ENCODE measurements around the gene C3. TPM values are rescaled to one million over a fixed set of nuclear protein-coding genes. Genes with fewer than 3 reads are reported as not detected.

Gene C3
- total and polyA plus RNA-seq, 7 donors, result 37.7 to 120 (median 88.4) TPM

DNA sequence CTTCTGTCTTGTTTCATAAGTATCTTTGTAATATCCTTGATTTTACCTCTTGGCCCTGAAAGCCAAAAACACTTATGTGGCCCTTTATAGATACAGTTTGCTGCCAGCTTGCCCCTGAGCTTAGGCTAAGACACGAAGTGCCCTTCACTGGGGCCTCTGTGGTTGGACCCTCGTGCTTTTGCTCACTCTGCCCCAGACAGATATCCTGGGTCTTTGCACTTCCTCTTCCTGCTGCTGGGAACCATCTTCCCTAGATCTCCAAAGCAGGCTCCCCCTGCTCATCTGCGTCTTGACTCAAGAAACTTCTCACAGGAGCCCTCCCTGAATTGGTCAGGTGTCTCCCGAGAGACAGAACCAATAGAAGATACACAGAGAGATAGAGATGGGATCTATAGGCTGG is 48.5 kb downstream of the C3 start:
- no peaks in the 10 kb centered on the region for H3K36me3 ChIP-seq (ENCODE audit: insufficient read depth in 1 of 2, low read depth in 1 of 2)
- peaks cover 0 to 5% (median 3%) of the 10 kb centered on the region in 3 donors for H3K27me3 ChIP-seq (ENCODE audit: insufficient read depth in 3 of 3, low read length in 2 of 3)
- no peak overlapping the region for H3K4me3 ChIP-seq
- H3K4me1 ChIP-seq, result no peaks in the 10 kb centered on the region
- DNase-seq (no peak), ATAC-seq (no peak)
- intact Hi-C loops (cut with DNase I), result no loop called here
- TF ChIP-seq, protein P1, sequence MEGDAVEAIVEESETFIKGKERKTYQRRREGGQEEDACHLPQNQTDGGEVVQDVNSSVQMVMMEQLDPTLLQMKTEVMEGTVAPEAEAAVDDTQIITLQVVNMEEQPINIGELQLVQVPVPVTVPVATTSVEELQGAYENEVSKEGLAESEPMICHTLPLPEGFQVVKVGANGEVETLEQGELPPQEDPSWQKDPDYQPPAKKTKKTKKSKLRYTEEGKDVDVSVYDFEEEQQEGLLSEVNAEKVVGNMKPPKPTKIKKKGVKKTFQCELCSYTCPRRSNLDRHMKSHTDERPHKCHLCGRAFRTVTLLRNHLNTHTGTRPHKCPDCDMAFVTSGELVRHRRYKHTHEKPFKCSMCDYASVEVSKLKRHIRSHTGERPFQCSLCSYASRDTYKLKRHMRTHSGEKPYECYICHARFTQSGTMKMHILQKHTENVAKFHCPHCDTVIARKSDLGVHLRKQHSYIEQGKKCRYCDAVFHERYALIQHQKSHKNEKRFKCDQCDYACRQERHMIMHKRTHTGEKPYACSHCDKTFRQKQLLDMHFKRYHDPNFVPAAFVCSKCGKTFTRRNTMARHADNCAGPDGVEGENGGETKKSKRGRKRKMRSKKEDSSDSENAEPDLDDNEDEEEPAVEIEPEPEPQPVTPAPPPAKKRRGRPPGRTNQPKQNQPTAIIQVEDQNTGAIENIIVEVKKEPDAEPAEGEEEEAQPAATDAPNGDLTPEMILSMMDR (IDR thresholded peaks at IDR 0.05), result no peak
- H3K9me3 ChIP-seq, result no peaks in the 10 kb centered on the region
- H3K27ac ChIP-seq, result no peak overlapping the region
- WGBS, 3 donors, result 63 to 68% (median 64%) methylated on average over 4 of the region's 4 CpGs

GRCh38 chr19:6668691-6669090 is 51.8 kb downstream of the C3 start:
- 78 to 82% (median 79%) methylated on average over 11 of the region's 11 CpGs for WGBS, 3 donors
- TF ChIP-seq, protein P1 (IDR thresholded peaks at IDR 0.05), result no peak
- no peak overlapping the region for H3K4me3 ChIP-seq
- no peak overlapping the region for H3K27ac ChIP-seq
- DNase-seq (no peak), ATAC-seq (no peak)
- H3K27me3 ChIP-seq (ENCODE audit: insufficient read depth in 3 of 3, low read length in 2 of 3), result peaks cover 0 to 2% (median 0%) of the 10 kb centered on the region in 3 donors
- H3K9me3 ChIP-seq, result no peaks in the 10 kb centered on the region
- intact Hi-C loops (cut with DNase I), result no loop called here
- H3K36me3 ChIP-seq (ENCODE audit: insufficient read depth in 1 of 2, low read depth in 1 of 2), result no peaks in the 10 kb centered on the region
- no peaks in the 10 kb centered on the region for H3K4me1 ChIP-seq

- no peak overlapping the region for H3K27ac ChIP-seq
- no peaks in the 10 kb centered on the region for H3K9me3 ChIP-seq
- no peaks in the 10 kb centered on the region for H3K4me1 ChIP-seq
- TF ChIP-seq, protein P1 (IDR thresholded peaks at IDR 0.05), result no peak
- no peaks in the 10 kb centered on the region for H3K36me3 ChIP-seq (ENCODE audit: insufficient read depth in 1 of 2, low read depth in 1 of 2)
- WGBS, 3 donors, result 73 to 79% (median 78%) methylated on average over 14 of the region's 14 CpGs
- H3K27me3 ChIP-seq (ENCODE audit: insufficient read depth in 3 of 3, low read length in 2 of 3), result peaks cover 0 to 2% (median 0%) of the 10 kb centered on the region in 3 donors
- no peak for ATAC-seq
- intact Hi-C loops (cut with DNase I), result no loop called here
- H3K4me3 ChIP-seq, result no peak overlapping the region
- DNase-seq, result no peak
Measured at GRCh38 chr19:6667114-6667627, 53.3 kb downstream of the C3 start.

- 92 to 93% (median 92%) methylated on average over 17 of the region's 17 CpGs for WGBS, 3 donors
- TF ChIP-seq, protein P1 (IDR thresholded peaks at IDR 0.05), result no peak
- intact Hi-C loops (cut with DNase I), result no loop called here
- Histone ChIP-seq H3K4me3 (no peak overlapping the region), H3K27me3 (ENCODE audit: insufficient read depth in 3 of 3, low read length in 2 of 3) (peaks cover 0 to 10% (median under 1%) of the 10 kb centered on the region in 3 donors), H3K4me1 (no peaks in the 10 kb centered on the region), H3K36me3 (ENCODE audit: insufficient read depth in 1 of 2, low read depth in 1 of 2) (no peaks in the 10 kb centered on the region), H3K9me3 (no peaks in the 10 kb centered on the region), H3K27ac (no peak overlapping the region)
- no peak for ATAC-seq
- no peak for DNase-seq
Measured at GRCh38 chr19:6664916-6665315, 55.5 kb downstream of the C3 start.
